Mucosa of descending colon (tissue), 3 donors: ENCODE measurements around the gene SMG6. TPM values are rescaled to one million over a fixed set of nuclear protein-coding genes. Genes with fewer than 3 reads are reported as not detected.

Experiments used
- ATAC-seq: fragments of 200-7000 bp; cut with Tn5 transposase; one replicate; pipeline ENCODE4 v1.9.1; 2020; ENCODE audit warnings: mild to moderate bottlenecking, moderate library complexity
- DNase-seq, 3 donors: peaks; one replicate each; pipeline ENCODE4 v3.0.0-alpha.2; 2020
- H3K36me3 ChIP-seq: fragments of 200-600 bp; one replicate; pipeline ENCODE4 v1.8.0; 2021; ENCODE audit warnings: low read depth, mild to moderate bottlenecking
- H3K4me1 ChIP-seq: fragments of 200-600 bp; one replicate; pipeline ENCODE4 v1.8.0; 2021; ENCODE audit warnings: low read depth, mild to moderate bottlenecking
- H3K4me3 ChIP-seq: fragments of 200-600 bp; one replicate; pipeline ENCODE4 v1.8.0; 2021; ENCODE audit warnings: mild to moderate bottlenecking
- H3K9me3 ChIP-seq: fragments of 200-600 bp; one replicate; pipeline ENCODE4 v1.8.0; 2021; ENCODE audit warnings: mild to moderate bottlenecking
- intact Hi-C, 2 donors: fragments of 100-400 bp; cut with DNase I in 1 of 2; cut with micrococcal nuclease in 1 of 2; formaldehyde crosslinking; loops; one replicate each; pipeline versions ENCODE4 v1.11.0 to v1.11.1; 2022; cut with DNase I, micrococcal nuclease
- total RNA-seq, 3 donors: library from RNA; stranded (reverse); fragmentation: NEBNext Ultra II Directional in 2 of 3; extraction: Animal tissue kit (Norgen Biotek cat#: 25700) in 2 of 3; gene quantifications; one replicate each; pipeline versions ENCODE4 v1.2.1 to v1.2.4, GENCODE V29; 2021 to 2023
- TF ChIP-seq, protein P1 (sequence below): fragments of 200-600 bp; IDR thresholded peaks from one replicate; pipeline ENCODE4 v1.8.0; 2022; ENCODE audit warnings: antibody characterized with exemption, mild to moderate bottlenecking
- donor health status: DM: no; HTN: no; CAD: no; lungs with moderate emphysema.
- donor health status: DM: no; HTN: no; CAD: no.
- donor health status: DM: no; HTN: yes; CAD: no.

SMG6 gene
- total RNA-seq, 3 donors from 2014 or later = 25.9 to 41.6 (median 38.8) TPM

DNA sequence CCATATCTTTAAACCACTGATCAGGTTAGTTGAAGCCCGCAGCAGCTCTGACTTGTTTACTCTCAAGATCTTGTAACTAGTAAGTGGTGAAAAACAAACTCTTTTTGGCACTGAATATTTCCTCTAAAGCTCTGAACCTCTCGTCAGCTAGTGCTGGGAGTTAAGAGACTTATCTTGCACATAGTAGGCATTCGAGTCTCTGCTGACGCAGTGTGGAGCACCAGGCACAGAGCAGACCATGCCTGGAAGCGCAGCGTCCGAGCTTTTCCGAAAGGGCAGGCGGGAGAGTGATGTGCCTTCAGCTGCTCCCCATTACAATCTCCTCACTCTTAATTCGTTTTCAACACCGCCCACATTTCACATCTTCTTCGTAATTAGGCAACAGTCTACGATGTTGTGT, 63.0 kb downstream of the SMG6 start:
- ATAC-seq = no peak

DNA sequence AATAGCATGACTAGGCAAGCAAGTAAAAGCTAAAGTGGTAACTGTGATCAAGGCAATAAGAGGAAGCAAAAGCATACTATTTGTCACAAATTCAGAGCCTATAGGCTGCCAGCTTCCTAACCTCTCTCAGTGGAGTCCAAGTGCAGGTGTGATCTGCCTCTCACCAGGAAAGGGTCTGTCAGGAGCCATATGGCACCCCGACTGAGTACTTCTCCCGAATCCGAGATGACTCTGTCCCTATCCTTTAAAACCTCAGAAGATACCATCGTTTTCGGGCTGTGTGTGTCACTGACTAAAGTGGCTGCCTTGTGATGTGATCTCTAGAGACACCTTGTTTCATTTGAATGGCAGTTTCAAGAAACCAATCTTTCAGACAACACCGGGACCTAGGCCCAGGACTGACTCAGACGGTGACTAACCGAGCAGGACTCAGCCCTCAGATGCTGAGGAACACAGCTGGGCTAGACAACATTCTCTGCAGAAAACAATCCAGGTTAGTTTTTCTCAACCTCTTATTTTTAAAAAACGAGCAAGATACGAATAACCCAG, 63.6 kb downstream of the SMG6 start:
- no peak overlapping the region for H3K4me3 ChIP-seq
- TF ChIP-seq, protein P1, sequence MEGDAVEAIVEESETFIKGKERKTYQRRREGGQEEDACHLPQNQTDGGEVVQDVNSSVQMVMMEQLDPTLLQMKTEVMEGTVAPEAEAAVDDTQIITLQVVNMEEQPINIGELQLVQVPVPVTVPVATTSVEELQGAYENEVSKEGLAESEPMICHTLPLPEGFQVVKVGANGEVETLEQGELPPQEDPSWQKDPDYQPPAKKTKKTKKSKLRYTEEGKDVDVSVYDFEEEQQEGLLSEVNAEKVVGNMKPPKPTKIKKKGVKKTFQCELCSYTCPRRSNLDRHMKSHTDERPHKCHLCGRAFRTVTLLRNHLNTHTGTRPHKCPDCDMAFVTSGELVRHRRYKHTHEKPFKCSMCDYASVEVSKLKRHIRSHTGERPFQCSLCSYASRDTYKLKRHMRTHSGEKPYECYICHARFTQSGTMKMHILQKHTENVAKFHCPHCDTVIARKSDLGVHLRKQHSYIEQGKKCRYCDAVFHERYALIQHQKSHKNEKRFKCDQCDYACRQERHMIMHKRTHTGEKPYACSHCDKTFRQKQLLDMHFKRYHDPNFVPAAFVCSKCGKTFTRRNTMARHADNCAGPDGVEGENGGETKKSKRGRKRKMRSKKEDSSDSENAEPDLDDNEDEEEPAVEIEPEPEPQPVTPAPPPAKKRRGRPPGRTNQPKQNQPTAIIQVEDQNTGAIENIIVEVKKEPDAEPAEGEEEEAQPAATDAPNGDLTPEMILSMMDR = no peak
- ATAC-seq (peak; percentile 53), DNase-seq (peak in 1 of 3 donors; percentile 47)
- no peaks in the 10 kb centered on the region for H3K9me3 ChIP-seq
- intact Hi-C loops = loop anchor here (2.0 to 5.0 kb wide), 2 partner anchors 181 to 183 kb away; partner anchors contain the start of gene HIC1 (in 1 of the 2)
- H3K4me1 ChIP-seq = peaks cover 3% of the 10 kb centered on the region
- H3K36me3 ChIP-seq = no peaks in the 10 kb centered on the region

More for the DNA sequence above, 63.0 kb downstream of the SMG6 start:
- Histone ChIP-seq H3K4me1 (peaks cover 3% of the 10 kb centered on the region), H3K4me3 (no peak overlapping the region), H3K9me3 (no peaks in the 10 kb centered on the region), H3K36me3 (no peaks in the 10 kb centered on the region)
- no peak for DNase-seq
- TF ChIP-seq, protein P1 = no peak
- intact Hi-C loops = loop anchor here (2.0 to 5.0 kb wide), 2 partner anchors 182 to 183 kb away; partner anchors contain the start of gene HIC1 (in 1 of the 2)

GRCh38 chr17:2239170-2239551, 64.4 kb downstream of the SMG6 start:
- peaks cover 3% of the 10 kb centered on the region for H3K4me1 ChIP-seq
- DNase-seq (no peak), ATAC-seq (no peak)
- intact Hi-C loops = no loop called here
- TF ChIP-seq, protein P1 = no peak
- no peaks in the 10 kb centered on the region for H3K9me3 ChIP-seq
- no peaks in the 10 kb centered on the region for H3K36me3 ChIP-seq
- H3K4me3 ChIP-seq = no peak overlapping the region

DNA sequence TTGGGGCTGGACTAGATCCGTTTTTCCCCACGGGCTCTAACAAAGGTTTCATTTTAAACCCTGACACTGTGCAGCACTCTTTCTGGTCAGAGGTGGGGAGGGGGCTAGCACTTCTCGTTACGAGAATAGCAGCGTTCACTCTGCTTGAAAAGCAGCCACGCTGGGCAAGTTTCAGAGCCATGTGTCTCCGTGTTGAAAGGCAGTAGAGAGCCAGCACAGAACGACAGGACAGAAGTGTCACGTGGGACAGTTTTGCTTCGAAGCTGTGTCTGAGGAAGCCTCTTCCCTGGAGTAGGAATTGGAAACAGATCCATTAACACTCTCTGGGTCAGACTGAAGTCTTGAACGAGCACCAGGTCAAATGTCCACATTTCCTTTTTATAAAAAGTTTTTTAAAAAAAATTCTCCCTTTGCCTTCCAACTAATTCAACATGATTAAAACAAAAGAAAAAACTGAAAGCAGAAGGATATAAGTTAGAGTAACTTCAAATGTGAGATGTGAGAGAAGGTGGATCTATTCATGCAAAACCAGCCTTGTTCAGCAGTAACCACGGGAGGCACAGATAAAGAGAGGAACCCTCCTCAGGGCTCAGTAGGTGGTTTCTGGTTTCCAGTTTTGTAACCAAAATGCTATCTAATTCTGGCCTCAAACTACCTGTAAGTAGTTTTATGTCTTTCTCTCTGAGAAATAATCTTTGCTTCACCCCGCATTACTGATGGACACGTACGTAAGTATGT, 65.0 kb downstream of the SMG6 start:
- ATAC-seq = peak; percentile 26
- intact Hi-C loops = no loop called here
- H3K4me1 ChIP-seq = peaks cover 3% of the 10 kb centered on the region
- no peaks in the 10 kb centered on the region for H3K9me3 ChIP-seq
- TF ChIP-seq, protein P1 = no peak
- H3K4me3 ChIP-seq = no peak overlapping the region
- no peak for DNase-seq
- no peaks in the 10 kb centered on the region for H3K36me3 ChIP-seq

DNA sequence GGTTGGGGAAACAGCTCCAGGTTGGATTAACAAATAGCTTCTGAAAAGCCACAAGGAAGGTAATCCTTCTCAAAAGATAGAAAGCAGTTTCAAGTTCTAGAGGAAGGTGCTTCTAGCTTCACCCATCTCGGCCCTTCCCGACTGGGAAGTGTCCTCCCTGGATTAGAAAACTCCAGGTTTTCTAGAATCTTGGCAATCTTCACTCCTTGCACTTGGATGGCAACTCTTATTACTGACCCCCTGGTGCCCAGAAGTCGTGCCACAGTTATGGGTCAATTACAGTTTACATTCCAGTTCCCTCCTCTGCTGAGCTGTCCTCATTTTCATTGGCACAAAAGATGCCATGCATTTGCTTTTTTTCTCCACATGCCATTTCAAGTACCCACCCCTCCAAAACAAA, 65.6 kb downstream of the SMG6 start:
- intact Hi-C loops = no loop called here
- ATAC-seq = no peak
- H3K4me1 ChIP-seq = peaks cover 3% of the 10 kb centered on the region
- no peak for DNase-seq
- TF ChIP-seq, protein P1 = no peak
- no peaks in the 10 kb centered on the region for H3K36me3 ChIP-seq
- no peaks in the 10 kb centered on the region for H3K9me3 ChIP-seq
- H3K4me3 ChIP-seq = no peak overlapping the region
